Endometrial microvascular endothelial cells (primary cell): ENCODE data around the gene CNTROB. TPM values are rescaled to one million over a fixed set of nuclear protein-coding genes. Genes with fewer than 3 reads are reported as not detected.

Experiments used
- in situ Hi-C: cut with HindIII; loops from 2 replicates; pipeline ENCODE4 v1.10.0; 2017; ENCODE audit warnings: low sequenced_read_pairs, low pct_unique_long_range_greater_than_20kb; ENCODE audit errors: inconsistent ontology term
- total RNA-seq: library from RNA; depleted of rRNA; stranded (reverse); fragments of >200 nt; gene quantifications from one replicate; pipeline ENCODE4 v1.2.3, GENCODE V29; 2015; ENCODE audit errors: inconsistent ontology term

The CNTROB gene
- total RNA-seq, result 39.1 TPM

DNA sequence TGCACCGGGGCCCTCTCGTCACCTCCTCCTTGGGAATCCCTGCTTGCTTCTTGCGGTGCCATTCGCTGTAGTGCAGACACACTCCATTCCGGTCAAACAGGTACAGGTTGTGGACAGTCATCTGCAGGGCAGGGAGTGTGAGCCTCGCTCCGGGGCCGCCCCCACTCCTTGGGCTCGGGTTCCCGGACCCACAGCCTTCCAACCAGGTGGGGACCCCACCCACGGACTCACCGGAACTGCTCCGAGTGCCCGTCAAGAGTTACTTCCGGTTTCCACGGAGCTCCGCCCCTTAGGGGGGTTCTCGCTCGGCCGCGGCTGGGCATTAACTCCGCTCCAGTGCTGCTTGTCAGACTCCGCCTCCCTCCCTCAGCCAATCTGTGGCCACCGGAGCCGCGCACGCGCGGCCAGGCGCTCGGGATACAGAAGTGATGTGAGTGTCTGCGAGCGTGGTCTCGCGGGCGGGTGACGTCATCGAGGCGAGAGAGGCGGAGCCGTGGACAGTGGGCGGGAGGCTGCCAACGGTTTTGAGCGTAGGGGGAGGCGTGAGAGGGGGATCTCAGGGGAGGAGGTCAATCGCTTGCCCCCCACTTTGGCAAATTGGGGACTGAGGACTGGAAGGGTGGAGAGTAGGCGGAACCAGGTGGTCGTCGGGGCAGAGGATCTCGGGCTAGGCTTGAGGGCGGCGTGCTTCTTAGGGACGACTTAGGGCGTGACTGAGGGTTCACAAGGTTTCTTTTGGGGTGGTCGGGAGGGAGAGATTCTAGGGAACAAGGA is at the start of gene CNTROB, which contains the start of gene TRAPPC1:
Gene CNTROB, plus strand, starts transcription at position 498 of the 774 bp plus-strand sequence. CDS start 874 bp downstream, outside the sequence.
Gene TRAPPC1, minus strand, starts transcription at position 238 of the 774 bp plus-strand sequence. Its CDS starts 117 bp downstream, at position 121.
- in situ Hi-C loops, result no loop called here

DNA sequence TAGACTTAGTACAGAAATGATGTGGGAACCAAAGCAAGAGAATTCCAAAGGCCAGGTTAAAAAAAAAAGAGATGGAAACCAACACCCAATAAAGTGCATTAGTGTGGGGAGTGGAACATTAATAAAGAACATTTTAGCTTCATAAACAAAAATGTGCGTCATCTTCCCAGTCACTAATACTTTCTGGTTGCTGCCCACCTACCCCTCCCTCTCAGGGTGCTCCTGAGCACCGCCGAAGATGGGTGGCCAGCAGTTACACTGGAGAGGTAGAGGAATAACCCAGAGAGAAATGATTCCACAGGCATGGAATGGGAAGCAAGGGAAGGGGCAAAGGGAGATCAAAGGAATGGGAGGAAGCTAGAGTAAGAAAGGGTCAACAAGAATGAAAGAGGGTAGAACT is 49.4 kb upstream of the CNTROB start:
- in situ Hi-C loops, result no loop called here

DNA sequence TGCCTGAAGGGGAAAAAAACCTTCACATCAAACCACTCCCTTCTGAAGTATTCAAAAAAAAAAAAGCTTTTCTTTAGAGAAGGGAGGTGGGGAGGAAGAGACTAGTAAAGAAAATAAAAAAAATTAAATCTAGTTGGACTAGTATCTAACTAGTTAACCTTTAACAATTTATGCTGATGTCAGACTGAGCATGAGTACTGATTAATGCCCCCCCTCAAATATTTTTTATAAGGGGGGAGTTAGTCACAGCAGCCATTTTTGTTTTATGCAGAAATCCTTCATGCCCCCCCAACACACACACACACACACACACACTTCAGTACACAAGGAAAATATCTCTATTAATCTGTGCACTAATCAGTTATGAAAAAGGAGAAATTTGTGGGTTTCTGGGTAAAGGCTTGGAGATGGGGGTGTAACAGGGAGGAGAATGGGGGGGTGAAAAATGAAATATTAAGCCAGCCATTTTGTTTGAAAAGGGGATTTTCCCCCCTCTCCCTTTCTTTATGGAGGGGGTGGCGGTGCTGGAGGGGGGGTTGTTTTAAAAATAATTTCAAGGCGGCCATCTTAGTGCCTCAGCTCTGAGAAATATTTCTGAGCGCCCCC is 48.1 kb upstream of the CNTROB start:
- in situ Hi-C loops, result no loop called here

DNA sequence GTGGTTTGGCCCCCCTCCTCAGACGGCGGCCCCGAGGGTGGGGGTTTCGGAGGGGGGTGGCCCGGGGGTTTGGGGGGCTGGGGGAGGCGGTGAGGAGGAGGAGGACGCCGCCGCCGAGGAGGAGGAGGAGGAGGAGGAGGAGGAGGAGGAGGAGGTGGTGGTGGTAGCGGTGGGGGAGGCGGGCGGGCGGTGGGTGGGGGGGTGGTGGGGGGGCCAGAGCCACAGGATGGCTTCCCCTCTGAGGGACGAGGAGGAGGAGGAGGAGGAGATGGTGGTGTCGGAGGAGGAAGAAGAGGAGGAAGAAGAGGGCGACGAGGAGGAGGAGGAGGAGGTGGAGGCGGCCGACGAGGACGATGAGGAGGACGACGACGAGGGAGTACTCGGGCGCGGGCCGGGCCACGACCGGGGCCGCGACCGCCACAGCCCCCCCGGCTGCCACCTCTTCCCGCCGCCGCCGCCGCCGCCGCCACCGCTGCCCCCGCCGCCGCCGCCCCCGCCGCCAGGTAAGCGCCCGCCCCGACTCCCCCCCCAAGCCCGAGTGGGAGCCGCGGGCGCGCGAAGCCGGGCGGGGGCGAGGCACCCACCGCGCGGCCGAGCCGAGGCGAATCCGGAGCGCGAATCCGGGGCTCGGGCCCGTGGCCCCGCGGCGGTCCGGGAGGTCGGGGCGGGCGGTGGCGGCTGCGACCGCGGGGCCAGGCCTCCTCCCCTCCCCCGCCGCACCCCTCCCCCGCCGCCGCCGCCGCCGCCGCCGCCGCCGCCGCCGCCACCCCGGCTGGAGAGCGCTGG is 47.2 kb upstream of the CNTROB start:
- in situ Hi-C loops, result no loop called here

DNA sequence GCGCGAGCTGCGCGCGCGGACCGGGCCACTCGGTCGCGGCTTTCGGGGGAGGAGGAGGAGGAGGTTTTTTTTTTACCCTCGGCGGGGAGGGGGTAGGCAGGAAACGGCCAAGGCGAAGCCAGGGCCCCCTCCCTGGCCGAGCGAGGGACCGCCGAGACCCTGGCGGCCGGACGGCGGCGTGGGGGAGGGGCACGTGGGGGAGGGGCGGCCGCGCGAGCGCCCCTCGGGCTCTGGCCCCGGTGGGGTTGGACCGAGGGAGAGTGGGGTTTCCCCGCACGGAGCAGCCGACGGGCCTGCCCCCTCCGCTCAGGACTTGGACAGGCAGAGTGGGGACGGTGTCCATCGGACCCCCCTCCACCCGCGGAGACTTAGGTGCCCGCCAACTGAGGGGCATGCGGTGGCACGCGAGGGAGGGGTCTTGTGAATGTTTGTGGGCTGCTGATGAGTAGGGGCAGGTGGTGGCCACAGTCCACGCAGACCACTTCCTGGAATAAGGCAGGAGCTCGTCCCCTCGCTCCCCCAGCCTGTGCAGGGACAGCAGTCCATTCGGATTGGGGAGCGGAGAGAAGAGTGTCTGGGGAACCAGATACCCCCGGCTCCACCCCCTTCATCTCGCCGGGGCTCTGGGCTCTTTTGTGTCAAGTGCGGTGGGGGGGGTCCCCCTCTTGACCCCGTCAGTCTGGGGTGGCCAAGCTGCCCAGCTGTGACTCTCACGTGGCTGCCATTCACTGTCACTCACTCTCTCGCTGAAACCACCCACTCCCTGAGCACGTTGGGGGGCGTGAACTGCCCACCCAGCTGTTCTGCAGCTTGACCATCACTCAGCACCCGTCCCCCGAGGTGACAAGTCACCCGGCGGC is 46.4 kb upstream of the CNTROB start:
- in situ Hi-C loops, result no loop called here

GRCh38 chr17:7886227-7887037 is 45.6 kb upstream of the CNTROB start:
- in situ Hi-C loops, result no loop called here

DNA sequence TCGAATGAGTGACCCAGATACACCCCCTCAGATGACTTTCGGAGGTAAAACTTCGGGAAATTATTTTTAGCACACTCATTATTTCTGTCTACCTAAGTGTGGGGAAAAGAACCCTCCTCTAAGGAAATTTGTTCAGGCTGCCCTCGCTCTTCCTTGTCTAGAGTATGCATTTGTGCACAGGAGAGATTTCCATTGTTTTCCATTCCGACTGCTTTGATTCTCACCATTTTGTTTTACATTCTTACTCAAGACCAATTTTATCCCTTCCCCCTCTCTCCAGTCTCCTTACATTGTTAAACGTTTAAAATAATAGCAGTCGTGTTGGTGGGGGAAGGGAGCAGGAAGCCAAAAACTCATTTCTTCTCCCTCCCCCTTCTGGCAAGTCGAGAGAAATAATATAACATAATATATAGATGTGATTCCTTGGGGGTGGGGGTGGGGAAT is 44.9 kb upstream of the CNTROB start:
- in situ Hi-C loops, result no loop called here

- in situ Hi-C loops, result no loop called here
These were observed 44.4 kb upstream of the CNTROB start for GRCh38 chr17:7887482-7888183.

DNA sequence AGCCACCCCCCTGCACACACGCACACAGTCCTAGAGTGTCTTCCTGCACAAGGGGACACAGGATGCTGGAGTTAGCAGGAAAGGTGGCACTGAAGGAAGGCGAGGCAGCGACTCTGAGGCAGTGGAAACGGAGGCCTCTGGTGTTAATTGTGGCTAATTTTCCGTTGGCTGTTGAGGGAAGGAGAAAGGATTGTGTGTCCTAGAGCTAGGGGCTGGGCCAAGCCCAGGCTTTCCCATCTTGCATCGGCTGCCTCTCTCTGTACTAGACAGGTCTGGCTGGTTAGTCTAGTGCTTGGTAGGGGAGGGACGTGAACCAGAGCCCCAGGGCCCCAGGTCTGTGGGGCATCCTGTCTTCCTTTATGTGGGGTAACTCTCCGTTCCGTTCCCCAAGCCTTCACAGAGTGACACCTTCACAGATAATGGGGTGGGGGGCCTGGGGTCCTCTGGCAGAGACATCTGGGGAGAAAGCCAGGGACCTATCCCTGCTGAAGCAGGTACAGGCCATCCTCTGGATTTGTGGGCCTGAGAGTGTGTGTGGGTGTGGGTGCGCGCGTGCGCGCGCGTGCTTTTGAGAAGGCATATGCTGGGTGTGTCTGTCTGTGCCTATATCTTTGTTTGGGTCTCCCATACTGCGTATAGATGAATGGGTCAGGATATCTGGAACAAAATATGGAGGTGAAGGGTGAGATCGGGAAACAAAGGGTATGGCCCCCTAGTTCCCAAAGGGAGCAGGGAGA is 43.7 kb upstream of the CNTROB start, which contains the start of gene CHD3:
Gene CHD3, plus strand, starts transcription at position 606 of the 737 bp plus-strand sequence. CDS start 212 bp downstream, outside the sequence.
- in situ Hi-C loops, result no loop called here

DNA sequence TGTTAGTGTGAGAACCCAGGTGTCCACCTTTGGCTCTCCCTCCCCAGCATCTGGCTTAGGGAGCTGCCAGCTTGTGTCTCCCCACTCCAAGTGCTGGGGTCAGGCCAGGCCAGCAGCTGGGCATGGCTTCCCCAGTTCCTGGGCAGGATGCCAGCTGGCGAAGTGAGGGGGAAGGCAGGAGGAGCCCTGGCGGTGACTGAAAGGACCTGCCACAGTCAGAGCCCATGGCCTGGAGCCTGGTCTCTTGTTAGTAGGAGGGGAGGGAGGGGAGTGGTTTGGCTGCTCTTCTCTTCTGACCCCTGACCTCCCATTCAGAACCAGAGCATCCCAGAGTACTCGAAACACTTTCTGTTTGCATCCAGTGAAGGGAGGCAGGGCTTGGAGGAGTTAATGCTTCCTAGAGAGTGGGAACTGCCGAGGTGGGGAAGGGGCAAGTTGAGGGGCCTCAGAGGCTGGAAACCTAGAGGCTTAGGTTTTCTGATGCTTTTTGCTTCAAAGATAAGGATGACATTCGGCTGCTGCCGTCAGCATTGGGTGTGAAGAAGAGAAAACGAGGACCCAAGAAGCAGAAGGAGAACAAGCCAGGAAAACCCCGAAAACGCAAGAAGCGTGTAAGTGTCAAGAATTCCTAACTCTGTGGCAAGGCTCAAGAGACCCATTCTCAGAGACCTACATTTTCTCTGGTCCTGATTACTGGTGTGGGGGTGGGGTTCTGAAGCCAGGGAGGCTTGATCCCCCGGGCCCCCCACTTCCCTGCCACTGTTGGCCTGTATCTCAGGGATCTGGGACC is 42.6 kb upstream of the CNTROB start:
- in situ Hi-C loops, result no loop called here

- in situ Hi-C loops, result no loop called here
These were observed 38.7 kb upstream of the CNTROB start for GRCh38 chr17:7893187-7893880.

- in situ Hi-C loops, result no loop called here
These were observed 37.8 kb upstream of the CNTROB start for GRCh38 chr17:7894226-7894625.

- in situ Hi-C loops, result no loop called here
These were observed 37.1 kb upstream of the CNTROB start for GRCh38 chr17:7894866-7895265.

DNA sequence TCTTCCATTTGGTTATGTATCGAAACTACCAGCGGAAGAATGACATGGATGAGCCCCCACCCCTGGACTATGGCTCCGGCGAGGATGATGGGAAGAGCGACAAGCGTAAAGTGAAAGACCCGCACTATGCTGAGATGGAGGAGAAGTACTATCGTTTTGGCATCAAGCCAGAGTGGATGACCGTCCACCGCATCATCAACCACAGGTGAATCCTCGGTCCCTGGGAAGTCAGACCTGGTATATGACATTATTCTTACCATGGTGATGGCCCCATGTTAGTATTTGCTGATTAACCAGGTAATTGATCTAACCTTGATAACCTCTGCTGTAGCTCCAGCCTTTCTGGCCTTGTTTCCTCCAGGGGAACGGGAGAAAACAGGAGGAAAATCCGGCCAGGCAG is 34.9 kb upstream of the CNTROB start:
- in situ Hi-C loops, result no loop called here

- in situ Hi-C loops, result no loop called here
These were observed 34.2 kb upstream of the CNTROB start for GRCh38 chr17:7897773-7898172.
